Measurements from ENCODE around the gene NXF1. TPM values are rescaled to one million over a fixed set of nuclear protein-coding genes. Genes with fewer than 3 reads are reported as not detected.
"Not testable (repeated sequence)": the region's sequence is repeated elsewhere in the genome, so short reads cannot be mapped to it uniquely, and the experiment has no call there.

The NXF1 gene
- total RNA-seq, 2 experiments from 2014 or later = 343 to 358 TPM

DNA sequence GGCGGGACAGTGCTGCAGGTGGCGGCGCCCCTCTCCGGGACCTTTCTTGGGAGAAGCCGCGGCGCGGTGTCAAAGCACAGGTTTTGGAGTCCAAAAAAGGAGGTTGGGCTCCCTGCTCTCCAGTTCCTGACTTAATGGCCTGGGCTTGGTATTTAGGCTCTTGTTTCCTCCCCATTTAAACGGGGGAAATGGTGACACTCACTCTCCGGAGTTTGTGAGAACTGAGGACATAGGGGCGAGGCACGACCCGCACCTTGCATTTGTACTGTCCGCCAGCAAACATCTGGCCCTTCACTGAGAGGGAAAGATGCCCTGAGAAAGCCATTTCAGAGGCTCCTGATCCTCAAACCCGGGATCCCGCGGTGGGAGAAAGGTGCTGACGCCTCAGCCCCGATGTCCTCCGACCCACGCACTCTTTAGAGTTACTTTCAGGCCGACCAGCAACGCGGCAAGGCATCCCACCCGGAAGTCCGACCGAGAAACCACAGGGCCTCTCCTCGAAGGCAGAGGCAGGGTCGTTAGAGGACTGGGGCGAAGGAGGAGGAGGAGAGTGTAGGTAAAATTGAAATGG, 37.0 kb upstream of the NXF1 start:
- TF ChIP-seq, protein P1, sequence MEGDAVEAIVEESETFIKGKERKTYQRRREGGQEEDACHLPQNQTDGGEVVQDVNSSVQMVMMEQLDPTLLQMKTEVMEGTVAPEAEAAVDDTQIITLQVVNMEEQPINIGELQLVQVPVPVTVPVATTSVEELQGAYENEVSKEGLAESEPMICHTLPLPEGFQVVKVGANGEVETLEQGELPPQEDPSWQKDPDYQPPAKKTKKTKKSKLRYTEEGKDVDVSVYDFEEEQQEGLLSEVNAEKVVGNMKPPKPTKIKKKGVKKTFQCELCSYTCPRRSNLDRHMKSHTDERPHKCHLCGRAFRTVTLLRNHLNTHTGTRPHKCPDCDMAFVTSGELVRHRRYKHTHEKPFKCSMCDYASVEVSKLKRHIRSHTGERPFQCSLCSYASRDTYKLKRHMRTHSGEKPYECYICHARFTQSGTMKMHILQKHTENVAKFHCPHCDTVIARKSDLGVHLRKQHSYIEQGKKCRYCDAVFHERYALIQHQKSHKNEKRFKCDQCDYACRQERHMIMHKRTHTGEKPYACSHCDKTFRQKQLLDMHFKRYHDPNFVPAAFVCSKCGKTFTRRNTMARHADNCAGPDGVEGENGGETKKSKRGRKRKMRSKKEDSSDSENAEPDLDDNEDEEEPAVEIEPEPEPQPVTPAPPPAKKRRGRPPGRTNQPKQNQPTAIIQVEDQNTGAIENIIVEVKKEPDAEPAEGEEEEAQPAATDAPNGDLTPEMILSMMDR (IDR thresholded peaks at IDR 0.05) = no peak
- Mint-ChIP-seq H3K4me3 (no peak overlapping the region), H3K4me1 (ENCODE audit: low read depth) (peaks cover 22% of the 10 kb centered on the region), H3K27me3 (no peaks in the 10 kb centered on the region), H3K27ac (no peak overlapping the region), H3K36me3 (ENCODE audit: low read depth) (peaks cover 21% of the 10 kb centered on the region), H3K9me3 (no peaks in the 10 kb centered on the region)
- Histone ChIP-seq H3K4me3 (ENCODE audit: low read length) (peak overlapping the region; percentile 72), H3K27me3 (ENCODE audit: control insufficient read depth in 1 of 2, insufficient read depth in 2 of 2, low read length in 2 of 2) (no peaks in the 10 kb centered on the region), H3K36me3 (ENCODE audit: insufficient read depth, low read length) (peaks cover 4% of the 10 kb centered on the region), H3K27ac (ENCODE audit: low read depth in 1 of 2, low read length in 2 of 2) (peak overlapping the region; percentile 97 to 100), H3K4me1 (ENCODE audit: insufficient read depth, low read length) (peaks cover 44% of the 10 kb centered on the region), H3K9me3 (ENCODE audit: control insufficient read depth in 1 of 2, insufficient read depth in 1 of 2, low read length in 2 of 2) (no peaks in the 10 kb centered on the region)
- CTCF ChIA-PET = interaction anchor here (1.4 to 2.5 kb wide), 3 partner anchors 13 to 56 kb away, joined by 6 to 13 read pairs (median 8); partner anchors contain the start of gene SLC3A2
- peak in 11 of 14 experiments; percentile 17 to 63 (median 31) for DNase-seq
- POLR2A ChIA-PET = interaction anchor here (1.0 to 7.6 kb wide), 33 partner anchors 10 to 1903 kb away, joined by 3 to 599 read pairs (median 12); partner anchors contain the start of genes B3GAT3, BSCL2, C11orf98 and CSKMT
- peak; percentile 0 for ATAC-seq (ENCODE audit: poor library complexity)
- intact Hi-C loops (cut with DNase I, micrococcal nuclease) = loop anchor here (1.0 to 5.0 kb wide), 3 partner anchors 13 to 115 kb away; partner anchors contain the start of genes HNRNPUL2 (in 1 of the 2), TTC9C (in 1 of the 2) and ZBTB3 (in 1 of the 2)

DNA sequence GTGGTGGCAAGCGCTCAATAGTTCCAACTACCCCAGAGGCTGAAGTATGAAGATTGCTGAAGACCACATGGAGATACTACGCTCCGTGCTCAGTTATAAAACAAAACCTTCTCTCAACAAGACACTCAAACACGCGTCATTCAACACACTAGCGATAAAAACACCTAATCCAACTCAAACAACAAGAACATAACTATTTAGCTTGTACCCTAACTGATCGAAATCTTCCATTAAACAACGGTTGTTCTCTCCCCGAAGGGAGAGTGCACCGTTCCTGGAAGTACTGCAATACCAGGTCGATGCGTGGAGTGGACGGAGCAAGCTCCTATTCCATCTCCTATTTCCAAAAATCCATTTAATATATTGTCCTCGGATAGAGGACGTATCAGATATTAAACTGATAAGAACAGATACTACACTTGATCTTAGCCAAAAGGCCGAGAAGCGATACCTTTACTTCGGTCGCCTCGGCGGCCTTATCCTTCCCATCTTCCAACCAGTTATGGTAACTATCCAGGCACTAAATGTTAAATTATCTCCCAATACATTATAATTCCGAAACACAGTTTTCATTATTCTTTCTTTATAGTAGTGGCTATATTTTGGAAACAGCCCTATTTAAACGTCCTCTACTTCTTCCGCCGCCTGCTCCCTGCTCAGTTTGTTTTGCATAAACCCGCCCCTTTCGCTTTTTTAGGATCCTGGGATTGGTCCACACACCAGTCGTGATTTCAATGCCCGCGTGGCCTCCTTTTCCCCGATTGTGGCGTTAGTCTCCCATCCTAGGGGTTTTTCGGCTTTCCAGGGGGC, 36.3 kb upstream of the NXF1 start:
- DNase-seq = peak; percentile 68 to 95 (median 81)
- H3K4me1 ChIP-seq (ENCODE audit: insufficient read depth, low read length) = peaks cover 44% of the 10 kb centered on the region
- peaks cover 5% of the 10 kb centered on the region for H3K36me3 ChIP-seq (ENCODE audit: insufficient read depth, low read length)
- intact Hi-C loops (cut with DNase I, micrococcal nuclease) = loop anchor here (1.0 to 5.0 kb wide), 5 partner anchors 14 to 114 kb away; partner anchors contain the start of genes HNRNPUL2 (in 1 of the 2), SLC3A2 (in 1 of the 2), TMEM179B (in 1 of the 2) and TTC9C (in 1 of the 2)
- H3K27ac Mint-ChIP-seq = no peak overlapping the region
- H3K9me3 ChIP-seq (ENCODE audit: control insufficient read depth in 1 of 2, insufficient read depth in 1 of 2, low read length in 2 of 2) = no peaks in the 10 kb centered on the region
- H3K27me3 Mint-ChIP-seq = no peaks in the 10 kb centered on the region
- no peak overlapping the region for H3K4me3 Mint-ChIP-seq
- ChIA-PET CTCF (interaction anchor here (0.9 to 2.9 kb wide), 6 partner anchors 10 to 55 kb away, joined by 3 to 29 read pairs (median 6); partner anchors contain the start of genes SLC3A2, STX5 and TMEM179B), POLR2A (interaction anchor here (0.6 to 7.6 kb wide), 57 partner anchors 9 to 1937 kb away, joined by 3 to 599 read pairs (median 10); partner anchors contain the start of genes AHNAK, B3GAT3, BAD and BSCL2)
- H3K27me3 ChIP-seq (ENCODE audit: control insufficient read depth in 1 of 2, insufficient read depth in 2 of 2, low read length in 2 of 2) = no peaks in the 10 kb centered on the region
- peak overlapping the region; percentile 97 to 100 for H3K27ac ChIP-seq (ENCODE audit: low read depth in 1 of 2, low read length in 2 of 2)
- peak overlapping the region; percentile 72 for H3K4me3 ChIP-seq (ENCODE audit: low read length)
- TF ChIP-seq, protein P1 (IDR thresholded peaks at IDR 0.05) = no peak
- ATAC-seq (ENCODE audit: poor library complexity) = peak; percentile 42
- H3K36me3 Mint-ChIP-seq (ENCODE audit: low read depth) = peaks cover 24% of the 10 kb centered on the region
- H3K9me3 Mint-ChIP-seq = no peaks in the 10 kb centered on the region
- H3K4me1 Mint-ChIP-seq (ENCODE audit: low read depth) = peaks cover 22% of the 10 kb centered on the region

DNA sequence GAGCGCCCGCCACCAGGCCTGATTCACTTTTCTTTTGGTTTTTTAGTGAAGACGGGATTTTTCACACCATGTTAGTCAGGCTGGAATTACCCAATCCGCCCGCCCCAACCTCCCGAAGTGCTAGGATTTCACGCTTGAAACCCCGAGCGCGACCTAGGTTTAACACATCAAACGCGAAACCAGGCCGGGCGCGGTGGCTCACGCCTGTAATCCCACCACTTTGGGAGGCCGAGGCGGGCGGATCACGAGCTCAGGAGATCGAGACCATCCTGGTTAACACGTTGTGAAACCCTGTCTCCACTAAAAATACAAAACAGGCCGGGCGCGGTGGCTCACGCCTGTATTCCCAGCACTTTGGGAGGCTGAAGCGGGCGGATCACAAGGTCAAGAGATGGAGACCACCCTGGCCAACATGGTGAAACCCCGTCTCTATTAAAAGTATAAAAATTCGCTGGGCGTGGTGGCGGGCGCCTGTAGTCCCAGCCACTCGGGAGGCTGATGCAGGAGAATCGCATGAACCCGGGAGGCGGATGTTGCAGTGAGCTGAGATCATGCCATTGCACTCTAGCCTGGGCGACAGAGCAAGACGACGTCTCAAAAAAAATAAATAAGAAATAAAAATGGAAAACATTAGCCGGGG, 35.6 kb upstream of the NXF1 start:
- H3K27me3 Mint-ChIP-seq; H3K9me3 ChIP-seq (ENCODE audit: control insufficient read depth in 1 of 2, insufficient read depth in 1 of 2, low read length in 2 of 2); H3K4me3 Mint-ChIP-seq; H3K27me3 ChIP-seq (ENCODE audit: control insufficient read depth in 1 of 2, insufficient read depth in 2 of 2, low read length in 2 of 2); H3K9me3 Mint-ChIP-seq; H3K27ac Mint-ChIP-seq: not testable (repeated sequence)
- Mint-ChIP-seq H3K4me1 (ENCODE audit: low read depth) (peaks cover 22% of the 10 kb centered on the region), H3K36me3 (ENCODE audit: low read depth) (peaks cover 31% of the 10 kb centered on the region)
- DNase-seq (peak; percentile 52 to 93 (median 68)), ATAC-seq (ENCODE audit: poor library complexity) (peak; percentile 26)
- POLR2A ChIA-PET = interaction anchor here (0.7 to 7.6 kb wide), 64 partner anchors 9 to 1938 kb away, joined by 3 to 599 read pairs (median 8); partner anchors contain the start of genes AHNAK, B3GAT3, BAD and BSCL2
- Histone ChIP-seq H3K27ac (ENCODE audit: low read depth in 1 of 2, low read length in 2 of 2) (peak overlapping the region; percentile 97 to 100), H3K4me3 (ENCODE audit: low read length) (peak overlapping the region; percentile 72), H3K4me1 (ENCODE audit: insufficient read depth, low read length) (peaks cover 44% of the 10 kb centered on the region), H3K36me3 (ENCODE audit: insufficient read depth, low read length) (peaks cover 12% of the 10 kb centered on the region)
- CTCF ChIA-PET = interaction anchor here (0.9 to 2.9 kb wide), 7 partner anchors 9 to 54 kb away, joined by 3 to 29 read pairs (median 4); partner anchors contain the start of genes SLC3A2, STX5 and TMEM179B
- intact Hi-C loops (cut with DNase I, micrococcal nuclease) = loop anchor here (1.0 to 5.0 kb wide), 4 partner anchors 40 to 114 kb away; partner anchors contain the start of genes HNRNPUL2 (in 1 of the 2), SLC3A2 (in 1 of the 2), TMEM179B (in 1 of the 2) and TTC9C (in 1 of the 2)
